Pancreas (tissue), 10 donors: ENCODE results near the gene ATP2A2. TPM values are rescaled to one million over a fixed set of nuclear protein-coding genes. Genes with fewer than 3 reads are reported as not detected.
A peak's percentile ranks its signal among the peaks of the same experiment; 100 is the strongest.
"Not testable (repeated sequence)": the region's sequence is repeated elsewhere in the genome, so short reads cannot be mapped to it uniquely, and the experiment has no call there.

Experiments used
- ATAC-seq, 4 donors: fragments of 200-7000 bp; cut with Tn5 transposase; one replicate each; pipeline versions ENCODE4 v1.8.0 to v1.9.1; 2020; ENCODE audit warnings: mild to moderate bottlenecking in 4 of 4, moderate library complexity in 4 of 4
- DNase-seq, 6 donors: peaks; one replicate each; pipeline ENCODE4 v3.0.0-alpha.2; 2020
- FAIRE-seq: peaks from 2 replicates; lab custom pipeline; 2012; peaks lifted over from hg19 to GRCh38; lab: Jason Lieb, UNC
- H3K27ac ChIP-seq, 4 donors: fragments of 200-600 bp; sonication (generic); 1 replicate in 3 of 4; 2 replicates in 1 of 4; pipeline versions ENCODE4 v1.5.0 to v1.8.0; 2020
- H3K27me3 ChIP-seq, 4 donors: fragments of 200-600 bp; one replicate each; pipeline ENCODE4 v1.8.0; 2021
- H3K36me3 ChIP-seq, 3 donors: fragments of 200-600 bp; sonication (generic) in 1 of 3; one replicate each; pipeline versions ENCODE4 v1.5.0 to v1.8.0; 2020 to 2021
- H3K4me1 ChIP-seq, 3 donors: fragments of 200-600 bp; one replicate each; pipeline ENCODE4 v1.8.0; 2021
- H3K4me3 ChIP-seq, 4 donors: fragments of 200-600 bp; sonication (generic) in 2 of 4; one replicate each; pipeline versions ENCODE4 v1.5.0 to v1.8.0; 2020 to 2021
- H3K9me3 ChIP-seq, 4 donors: fragments of 200-600 bp; one replicate each; pipeline ENCODE4 v1.8.0; 2021
- CTCF ChIP-seq, 4 donors: fragments of 200-600 bp; sonication (generic) in 3 of 4; IDR thresholded peaks; one replicate each; pipeline versions ENCODE4 v1.5.0 to v1.8.0; 2021; ENCODE audit warnings: antibody characterized with exemption in 4 of 4
- WGBS, 2 donors: extraction: QIAGEN DNeasy Blood & Tissue Kit; methylation state at CpG; one replicate each; pipeline ENCODE4 v1.1.7; 2013; 5-methylcytosine and 5-hydroxymethylcytosine counted together
- intact Hi-C, 3 donors: fragments of 100-400 bp; cut with DNase I; formaldehyde crosslinking; loops; one replicate each; pipeline versions ENCODE4 v1.11.1 to v1.14.2; 2022
- polyA plus RNA-seq, 2 donors: library from polyadenylated mRNA; stranded (reverse); fragments of 200-250 nt; gene quantifications; one replicate each; pipeline ENCODE4 v1.2.3, GENCODE V29; 2013
- total RNA-seq, 6 donors: library from RNA; stranded (reverse); fragmentation: NEBNext Ultra II Directional in 4 of 6; extraction: Animal tissue kit (Norgen Biotek cat#: 25700) in 4 of 6; gene quantifications; one replicate each; pipeline versions ENCODE4 v1.2.1 to v1.2.4, GENCODE V29; 2021 to 2023
- donor health status: healthy with polysubstance abuse.
- donor health status: DM: no; HTN: no; CAD: no; lungs with moderate emphysema.
- donor health status: DM: no; HTN: no; CAD: no.
- donor health status: control.
- donor health status: control.
- donor health status: Bipolar disorder and iron deficiency.
- donor health status: DM: yes; HTN: yes; CAD: no.
- donor health status: DM: no; HTN: no; CAD: no.
- donor health status: DM: no; HTN: no; CAD: no.
- donor health status: DM: yes; HTN: yes; CAD: no.

ATP2A2 gene
- total and polyA plus RNA-seq, 8 donors = 16.3 to 79.7 (median 45.7) TPM

GRCh38 chr12:110354172-110354780 lies 73.2 kb downstream of the ATP2A2 start:
- Histone ChIP-seq H3K27ac (no peak overlapping the region), H3K4me3 (no peak overlapping the region), H3K36me3 (no peaks in the 10 kb centered on the region), H3K9me3 (no peaks in the 10 kb centered on the region), H3K4me1 (peaks cover 5 to 13% (median 5%) of the 10 kb centered on the region in 3 donors), H3K27me3 (no peaks in the 10 kb centered on the region)
- no peak for FAIRE-seq
- DNase-seq = no peak
- 53 to 69% methylated on average over 7 of the region's 7 CpGs for WGBS, 2 donors
- no peak for TF ChIP-seq CTCF (IDR thresholded peaks at IDR 0.05)
- ATAC-seq = peak in 2 of 4 donors; percentile 24 to 28
- intact Hi-C loops = no loop called here

- ATAC-seq = peak in 1 of 4 donors; percentile 56
- TF ChIP-seq CTCF (IDR thresholded peaks at IDR 0.05) = no peak
- Histone ChIP-seq H3K4me3 (no peak overlapping the region), H3K4me1 (peaks cover 5 to 13% (median 5%) of the 10 kb centered on the region in 3 donors), H3K27ac (no peak overlapping the region), H3K36me3 (no peaks in the 10 kb centered on the region), H3K27me3 (no peaks in the 10 kb centered on the region), H3K9me3 (no peaks in the 10 kb centered on the region)
- WGBS, 2 donors = 33 to 34% methylated on average over 3 of the region's 3 CpGs
- intact Hi-C loops = no loop called here
- FAIRE-seq = no peak
- no peak for DNase-seq
These were observed 74.0 kb downstream of the ATP2A2 start for GRCh38 chr12:110355073-110355472.

GRCh38 chr12:110358384-110359097 lies 77.5 kb downstream of the ATP2A2 start:
- H3K27me3 ChIP-seq, H3K9me3 ChIP-seq, H3K27ac ChIP-seq, DNase-seq, H3K4me1 ChIP-seq, H3K36me3 ChIP-seq, intact Hi-C loops, H3K4me3 ChIP-seq, FAIRE-seq, ATAC-seq: not testable (repeated sequence)
- WGBS, 2 donors = 81 to 84% methylated on average over 8 of the region's 8 CpGs
- TF ChIP-seq CTCF (IDR thresholded peaks at IDR 0.05) = peak in 1 of 4 donors; percentile 15

GRCh38 chr12:110361216-110361615 lies 80.2 kb downstream of the ATP2A2 start:
- Histone ChIP-seq H3K27me3 (no peaks in the 10 kb centered on the region), H3K9me3 (no peaks in the 10 kb centered on the region), H3K4me1 (no peaks in the 10 kb centered on the region), H3K36me3 (no peaks in the 10 kb centered on the region), H3K4me3 (no peak overlapping the region), H3K27ac (no peak overlapping the region)
- intact Hi-C loops = no loop called here
- no peak for FAIRE-seq
- ATAC-seq = no peak
- WGBS, 2 donors = 90 to 100% methylated on average over 1 of the region's 1 CpG
- no peak for TF ChIP-seq CTCF (IDR thresholded peaks at IDR 0.05)
- DNase-seq = no peak
